ENCODE results near the gene ABCA5. TPM values are rescaled to one million over a fixed set of nuclear protein-coding genes. Genes with fewer than 3 reads are reported as not detected.

Gene ABCA5
- total RNA-seq, 1 donor from 2014 or later, result 11.6 TPM

- Histone ChIP-seq H3K27me3 (ENCODE audit: control insufficient read depth, insufficient read depth, low read length) (no peaks in the 10 kb centered on the region), H3K4me3 (ENCODE audit: low read depth, low read length) (no peak overlapping the region), H3K36me3 (ENCODE audit: control insufficient read depth, insufficient read depth, low read length) (no peaks in the 10 kb centered on the region)
- TF ChIP-seq, protein P1, sequence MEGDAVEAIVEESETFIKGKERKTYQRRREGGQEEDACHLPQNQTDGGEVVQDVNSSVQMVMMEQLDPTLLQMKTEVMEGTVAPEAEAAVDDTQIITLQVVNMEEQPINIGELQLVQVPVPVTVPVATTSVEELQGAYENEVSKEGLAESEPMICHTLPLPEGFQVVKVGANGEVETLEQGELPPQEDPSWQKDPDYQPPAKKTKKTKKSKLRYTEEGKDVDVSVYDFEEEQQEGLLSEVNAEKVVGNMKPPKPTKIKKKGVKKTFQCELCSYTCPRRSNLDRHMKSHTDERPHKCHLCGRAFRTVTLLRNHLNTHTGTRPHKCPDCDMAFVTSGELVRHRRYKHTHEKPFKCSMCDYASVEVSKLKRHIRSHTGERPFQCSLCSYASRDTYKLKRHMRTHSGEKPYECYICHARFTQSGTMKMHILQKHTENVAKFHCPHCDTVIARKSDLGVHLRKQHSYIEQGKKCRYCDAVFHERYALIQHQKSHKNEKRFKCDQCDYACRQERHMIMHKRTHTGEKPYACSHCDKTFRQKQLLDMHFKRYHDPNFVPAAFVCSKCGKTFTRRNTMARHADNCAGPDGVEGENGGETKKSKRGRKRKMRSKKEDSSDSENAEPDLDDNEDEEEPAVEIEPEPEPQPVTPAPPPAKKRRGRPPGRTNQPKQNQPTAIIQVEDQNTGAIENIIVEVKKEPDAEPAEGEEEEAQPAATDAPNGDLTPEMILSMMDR (IDR thresholded peaks at IDR 0.05; ENCODE audit: insufficient read depth, low read length, severe bottlenecking), result no peak
- DNase-seq (ENCODE audit: low read depth) (no peak), FAIRE-seq (no peak)
Observed at GRCh38 chr17:69350911-69351310, 24.0 kb upstream of the ABCA5 start.

DNA sequence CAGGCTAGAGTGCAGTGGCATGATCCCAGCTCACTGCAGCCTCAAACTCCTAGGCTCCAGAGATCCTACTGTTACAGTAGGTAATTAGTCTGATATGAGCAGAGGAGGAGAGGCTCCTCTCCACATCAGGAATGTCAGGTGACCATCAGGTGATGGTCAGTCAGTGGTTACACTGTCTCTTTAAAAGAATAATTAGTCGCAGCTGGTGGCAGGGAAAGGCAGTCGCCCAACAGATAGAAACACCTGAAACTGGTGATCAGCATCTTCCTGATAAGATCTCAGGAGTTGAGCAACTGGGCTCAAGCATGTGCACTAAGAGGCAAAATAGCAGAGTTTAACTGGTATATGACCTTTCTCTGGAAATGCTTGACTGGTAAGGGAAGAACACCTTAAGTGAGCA, 21.5 kb upstream of the ABCA5 start:
- no peaks in the 10 kb centered on the region for H3K36me3 ChIP-seq (ENCODE audit: control insufficient read depth, insufficient read depth, low read length)
- H3K27me3 ChIP-seq (ENCODE audit: control insufficient read depth, insufficient read depth, low read length), result no peaks in the 10 kb centered on the region
- DNase-seq (ENCODE audit: low read depth) (no peak), FAIRE-seq (no peak)
- TF ChIP-seq, protein P1 (IDR thresholded peaks at IDR 0.05; ENCODE audit: insufficient read depth, low read length, severe bottlenecking), result no peak
- H3K4me3 ChIP-seq (ENCODE audit: low read depth, low read length), result no peak overlapping the region

DNA sequence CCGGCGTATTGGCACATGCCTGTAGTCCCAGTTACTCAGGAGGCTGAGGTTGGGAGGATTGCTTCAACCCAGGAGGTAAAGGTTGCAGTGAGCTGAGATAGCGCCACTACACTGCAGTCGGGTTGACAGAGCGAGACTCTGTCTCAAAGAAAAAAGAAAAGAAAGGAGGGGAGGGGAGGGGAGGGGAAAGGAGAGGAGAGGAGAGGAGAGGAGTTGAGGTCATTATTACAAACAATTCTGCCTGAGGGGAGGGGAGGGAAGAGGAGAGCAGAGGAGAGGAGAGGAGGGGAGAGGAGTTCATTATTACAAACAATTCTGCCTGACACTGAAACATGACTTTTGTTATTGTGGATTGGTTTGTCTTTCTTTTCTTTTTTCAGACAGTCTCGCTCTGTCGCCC, 19.8 kb upstream of the ABCA5 start:
- H3K27me3 ChIP-seq (ENCODE audit: control insufficient read depth, insufficient read depth, low read length), result no peaks in the 10 kb centered on the region
- FAIRE-seq (no peak), DNase-seq (ENCODE audit: low read depth) (no peak)
- TF ChIP-seq, protein P1 (IDR thresholded peaks at IDR 0.05; ENCODE audit: insufficient read depth, low read length, severe bottlenecking), result no peak
- H3K36me3 ChIP-seq (ENCODE audit: control insufficient read depth, insufficient read depth, low read length), result no peaks in the 10 kb centered on the region
- no peak overlapping the region for H3K4me3 ChIP-seq (ENCODE audit: low read depth, low read length)

GRCh38 chr17:69344939-69345338, 18.0 kb upstream of the ABCA5 start:
- H3K36me3 ChIP-seq (ENCODE audit: control insufficient read depth, insufficient read depth, low read length), result no peaks in the 10 kb centered on the region
- no peak overlapping the region for H3K4me3 ChIP-seq (ENCODE audit: low read depth, low read length)
- DNase-seq (ENCODE audit: low read depth), result peak; percentile 25
- FAIRE-seq, result no peak
- H3K27me3 ChIP-seq (ENCODE audit: control insufficient read depth, insufficient read depth, low read length), result no peaks in the 10 kb centered on the region
- TF ChIP-seq, protein P1 (IDR thresholded peaks at IDR 0.05; ENCODE audit: insufficient read depth, low read length, severe bottlenecking), result no peak

DNA sequence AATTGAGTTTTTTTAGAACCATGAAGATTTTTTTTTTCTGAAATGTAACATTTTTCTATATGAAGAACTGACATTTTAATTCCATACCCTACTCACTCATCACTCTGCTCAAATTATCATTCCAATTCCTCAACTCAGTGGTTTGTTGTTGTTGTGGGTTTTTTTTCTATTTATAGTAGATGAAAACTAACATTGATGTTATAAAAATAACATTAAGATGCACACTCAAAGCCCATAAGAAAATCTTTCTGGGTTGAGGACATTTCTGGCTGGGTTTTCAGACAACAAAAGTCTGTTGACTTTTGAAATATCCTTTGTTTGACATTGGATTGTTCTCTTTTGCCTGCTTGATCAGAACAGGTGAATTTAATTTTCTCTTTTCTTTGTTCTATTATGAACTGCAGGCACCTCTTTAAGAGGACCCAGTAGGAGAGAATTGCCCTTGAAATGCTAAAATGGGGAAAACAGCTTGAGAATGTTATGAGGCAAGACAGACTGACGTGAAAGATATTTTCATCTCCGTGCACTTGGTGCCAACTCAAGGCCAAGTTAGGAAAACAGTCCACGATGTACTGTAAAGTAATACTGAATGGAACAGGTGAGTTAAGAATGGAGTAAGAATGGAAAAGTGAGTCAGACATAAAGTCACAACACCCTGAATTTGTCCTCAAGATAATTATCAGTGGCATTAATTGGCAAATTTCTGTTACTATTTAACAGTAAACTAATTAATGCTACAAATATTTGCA, 16.1 kb upstream of the ABCA5 start:
- Histone ChIP-seq H3K36me3 (ENCODE audit: control insufficient read depth, insufficient read depth, low read length) (no peaks in the 10 kb centered on the region), H3K27me3 (ENCODE audit: control insufficient read depth, insufficient read depth, low read length) (no peaks in the 10 kb centered on the region), H3K4me3 (ENCODE audit: low read depth, low read length) (no peak overlapping the region)
- DNase-seq (ENCODE audit: low read depth) (no peak), FAIRE-seq (no peak)
- TF ChIP-seq, protein P1 (IDR thresholded peaks at IDR 0.05; ENCODE audit: insufficient read depth, low read length, severe bottlenecking), result no peak

GRCh38 chr17:69339937-69340336, 13.0 kb upstream of the ABCA5 start:
- Histone ChIP-seq H3K27me3 (ENCODE audit: control insufficient read depth, insufficient read depth, low read length) (no peaks in the 10 kb centered on the region), H3K4me3 (ENCODE audit: low read depth, low read length) (no peak overlapping the region), H3K36me3 (ENCODE audit: control insufficient read depth, insufficient read depth, low read length) (no peaks in the 10 kb centered on the region)
- TF ChIP-seq, protein P1 (IDR thresholded peaks at IDR 0.05; ENCODE audit: insufficient read depth, low read length, severe bottlenecking), result no peak
- no peak for DNase-seq (ENCODE audit: low read depth)
- no peak for FAIRE-seq
